Vagina (tissue), 2 donors: ENCODE measurements around the gene ORC4. TPM values are rescaled to one million over a fixed set of nuclear protein-coding genes. Genes with fewer than 3 reads are reported as not detected.
"Not testable (repeated sequence)": the region's sequence is repeated elsewhere in the genome, so short reads cannot be mapped to it uniquely, and the experiment has no call there.

Experiments used
- DNase-seq, 2 donors: peaks; one replicate each; pipeline ENCODE4 v3.0.0-alpha.2; 2017; ENCODE audit errors: extremely low spot score in 2 of 2
- H3K27ac ChIP-seq: fragments of 200-600 bp; sonication (generic); one replicate; pipeline ENCODE4 v1.5.1; 2019
- H3K27me3 ChIP-seq: fragments of 200-600 bp; sonication (generic); one replicate; pipeline ENCODE4 v1.5.1; 2019
- H3K36me3 ChIP-seq, 2 donors: fragments of 200-600 bp; sonication (generic); one replicate each; pipeline ENCODE4 v1.5.1; 2017 to 2019
- H3K4me1 ChIP-seq: fragments of 200-600 bp; sonication (generic); one replicate; pipeline ENCODE4 v1.5.1; 2019
- H3K4me3 ChIP-seq, 2 donors: fragments of 200-600 bp; sonication (generic); 1 replicate in 1 of 2; 2 replicates in 1 of 2; pipeline ENCODE4 v1.5.1; 2016 to 2019
- H3K9me3 ChIP-seq: fragments of 200-600 bp; sonication (generic); one replicate; pipeline ENCODE4 v1.5.1; 2019
- POLR2A ChIP-seq, 2 donors: fragments of 450-650 bp; IDR thresholded peaks; one replicate each; pipeline ENCODE4 v1.6.1; 2017; ENCODE audit warnings: antibody characterized with exemption in 2 of 2, mild to moderate bottlenecking in 2 of 2, moderate library complexity in 2 of 2
- POLR2AphosphoS5 ChIP-seq, 2 donors: sonication (generic); formaldehyde crosslinking; IDR thresholded peaks; one replicate each; pipeline ENCODE4 v1.9.0; 2017; ENCODE audit warnings: antibody characterized with exemption in 2 of 2, mild to moderate bottlenecking in 2 of 2, low read depth in 1 of 2; ENCODE audit not compliant: insufficient read depth in 1 of 2
- intact Hi-C: fragments of 100-400 bp; cut with DNase I; formaldehyde crosslinking; loops from one replicate; pipeline ENCODE4 v1.15.1; 2023
- total RNA-seq: library from RNA; depleted of rRNA; stranded (reverse); fragments of >200 nt; gene quantifications from one replicate; pipeline ENCODE4 v1.2.3, GENCODE V29; 2016
- TF ChIP-seq, protein P1 (sequence below), 3 experiments: fragments of 450-650 bp in 2 of 3; fragments of 200-600 bp in 1 of 3; sonication (generic) in 1 of 3; IDR thresholded peaks; one replicate each; pipeline ENCODE4 v1.5.1; 2017 to 2019; ENCODE audit warnings: antibody characterized with exemption in 3 of 3, mild to moderate bottlenecking in 2 of 3, moderate library complexity in 2 of 3

Gene ORC4
- total RNA-seq, 1 donor from 2014 or later: 25.5 TPM

DNA sequence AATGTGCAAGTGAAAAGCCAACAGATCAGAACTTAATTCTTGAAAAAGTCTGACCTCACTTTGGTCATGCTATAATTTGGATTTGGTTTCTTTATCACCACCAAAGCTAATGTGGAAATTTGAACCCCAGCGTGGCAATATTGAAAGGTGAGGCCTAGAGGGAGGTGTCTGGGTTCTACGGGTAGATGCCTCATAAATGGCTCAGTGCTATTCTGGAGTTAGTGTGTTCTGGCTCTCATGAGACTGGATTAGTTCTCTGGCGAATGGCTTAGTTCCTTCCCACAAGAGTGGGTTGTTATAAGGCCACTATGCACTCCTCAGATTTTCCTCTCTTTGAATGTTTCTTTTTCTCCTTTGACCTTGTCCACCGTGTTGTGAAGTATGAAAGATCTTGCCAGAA is 22.3 kb downstream of the ORC4 start:
- DNase-seq: no peak
- intact Hi-C loops: no loop called here
- Histone ChIP-seq H3K9me3 (peaks cover 6% of the 10 kb centered on the region), H3K27me3 (no peaks in the 10 kb centered on the region), H3K4me1 (peaks cover 6% of the 10 kb centered on the region), H3K36me3 (no peaks in the 10 kb centered on the region), H3K4me3 (no peak overlapping the region), H3K27ac (no peak overlapping the region)
- TF ChIP-seq, protein P1, sequence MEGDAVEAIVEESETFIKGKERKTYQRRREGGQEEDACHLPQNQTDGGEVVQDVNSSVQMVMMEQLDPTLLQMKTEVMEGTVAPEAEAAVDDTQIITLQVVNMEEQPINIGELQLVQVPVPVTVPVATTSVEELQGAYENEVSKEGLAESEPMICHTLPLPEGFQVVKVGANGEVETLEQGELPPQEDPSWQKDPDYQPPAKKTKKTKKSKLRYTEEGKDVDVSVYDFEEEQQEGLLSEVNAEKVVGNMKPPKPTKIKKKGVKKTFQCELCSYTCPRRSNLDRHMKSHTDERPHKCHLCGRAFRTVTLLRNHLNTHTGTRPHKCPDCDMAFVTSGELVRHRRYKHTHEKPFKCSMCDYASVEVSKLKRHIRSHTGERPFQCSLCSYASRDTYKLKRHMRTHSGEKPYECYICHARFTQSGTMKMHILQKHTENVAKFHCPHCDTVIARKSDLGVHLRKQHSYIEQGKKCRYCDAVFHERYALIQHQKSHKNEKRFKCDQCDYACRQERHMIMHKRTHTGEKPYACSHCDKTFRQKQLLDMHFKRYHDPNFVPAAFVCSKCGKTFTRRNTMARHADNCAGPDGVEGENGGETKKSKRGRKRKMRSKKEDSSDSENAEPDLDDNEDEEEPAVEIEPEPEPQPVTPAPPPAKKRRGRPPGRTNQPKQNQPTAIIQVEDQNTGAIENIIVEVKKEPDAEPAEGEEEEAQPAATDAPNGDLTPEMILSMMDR (IDR thresholded peaks at IDR 0.05): no peak
- no peak for TF ChIP-seq POLR2AphosphoS5 (IDR thresholded peaks at IDR 0.05; ENCODE audit: insufficient read depth in 1 of 2, low read depth in 1 of 2)

DNA sequence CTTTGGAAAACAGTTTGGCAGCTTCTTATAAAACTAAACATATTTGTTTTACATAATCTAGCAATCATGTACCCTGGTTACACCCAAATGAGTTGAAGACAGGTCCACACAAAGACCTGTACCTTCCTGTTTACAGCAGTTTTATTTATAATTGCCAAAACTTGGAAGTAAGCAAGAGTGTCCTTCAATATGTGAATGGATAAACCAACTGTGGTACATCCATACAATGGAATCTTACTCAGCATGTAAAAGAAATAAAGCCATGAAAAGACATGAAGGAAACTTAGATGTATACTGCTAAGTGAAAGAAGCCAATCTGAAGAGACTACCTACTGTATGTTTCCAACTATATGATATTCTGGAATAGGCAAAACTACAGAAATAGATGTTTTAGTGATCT is 23.7 kb downstream of the ORC4 start:
- intact Hi-C loops: no loop called here
- H3K27ac ChIP-seq: no peak overlapping the region
- H3K9me3 ChIP-seq: peaks cover 6% of the 10 kb centered on the region
- H3K4me3 ChIP-seq: no peak overlapping the region
- DNase-seq: no peak
- peaks cover 6% of the 10 kb centered on the region for H3K4me1 ChIP-seq
- TF ChIP-seq POLR2AphosphoS5 (IDR thresholded peaks at IDR 0.05; ENCODE audit: insufficient read depth in 1 of 2, low read depth in 1 of 2) (no peak), POLR2A (IDR thresholded peaks at IDR 0.05) (no peak)
- TF ChIP-seq, protein P1 (IDR thresholded peaks at IDR 0.05): no peak
- H3K27me3 ChIP-seq: no peaks in the 10 kb centered on the region
- no peaks in the 10 kb centered on the region for H3K36me3 ChIP-seq

DNA sequence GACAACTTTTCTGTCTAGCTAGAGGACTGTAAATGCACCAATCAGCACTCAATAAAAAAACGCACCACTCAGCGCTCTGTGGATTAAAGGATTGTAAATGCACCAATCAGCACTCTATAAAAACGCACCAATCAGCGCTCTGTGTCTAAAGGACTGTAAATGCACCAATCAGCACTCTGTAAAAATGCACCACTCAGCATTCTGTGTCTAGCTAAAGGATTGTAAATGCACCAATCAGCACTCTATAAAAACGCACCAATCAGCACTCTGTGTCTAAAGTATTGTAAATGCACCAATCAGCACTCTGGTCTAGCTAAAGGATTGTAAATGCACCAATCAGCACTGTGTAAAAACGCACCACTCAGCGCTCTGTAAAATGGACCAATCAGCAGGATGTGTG is 25.6 kb downstream of the ORC4 start:
- H3K4me1 ChIP-seq, H3K36me3 ChIP-seq, H3K9me3 ChIP-seq, H3K27me3 ChIP-seq, DNase-seq, intact Hi-C loops, H3K4me3 ChIP-seq, H3K27ac ChIP-seq: not testable (repeated sequence)

DNA sequence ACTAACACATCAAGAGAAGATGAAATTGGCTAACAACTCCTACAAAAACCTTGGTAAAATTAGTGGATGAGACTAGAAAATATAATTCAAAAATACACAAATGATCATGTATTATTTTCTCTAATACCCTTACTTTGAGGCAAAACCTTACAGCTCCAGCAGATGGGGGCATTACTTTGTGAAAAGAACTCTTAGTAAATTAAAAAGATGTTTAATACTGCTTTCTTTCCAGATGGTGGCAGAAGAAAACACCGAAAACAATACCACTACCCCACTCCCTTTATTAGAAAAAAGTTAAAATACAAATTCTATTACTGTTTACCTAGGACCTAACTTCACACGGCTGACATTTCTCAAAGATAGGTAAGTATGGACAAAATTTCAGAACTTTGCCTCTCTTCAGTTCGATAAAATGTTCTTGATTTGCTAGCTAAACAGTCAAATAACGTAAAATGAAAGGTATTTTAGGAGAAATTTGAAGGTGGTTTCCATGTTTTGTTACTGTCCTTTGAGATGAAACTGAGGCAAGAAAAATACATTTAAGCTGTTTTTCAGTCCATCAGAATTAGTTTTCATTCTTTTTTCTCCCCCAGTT is 30.6 kb downstream of the ORC4 start:
- no peak for TF ChIP-seq POLR2A (IDR thresholded peaks at IDR 0.05)
- TF ChIP-seq POLR2AphosphoS5 (IDR thresholded peaks at IDR 0.05; ENCODE audit: insufficient read depth in 1 of 2, low read depth in 1 of 2): no peak
- TF ChIP-seq, protein P1 (IDR thresholded peaks at IDR 0.05): peak; percentile 13 to 58 (median 24)
- Histone ChIP-seq H3K4me1 (no peaks in the 10 kb centered on the region), H3K27ac (no peak overlapping the region), H3K9me3 (no peaks in the 10 kb centered on the region), H3K36me3 (no peaks in the 10 kb centered on the region), H3K4me3 (no peak overlapping the region), H3K27me3 (no peaks in the 10 kb centered on the region)
- DNase-seq: no peak
- intact Hi-C loops: no loop called here

DNA sequence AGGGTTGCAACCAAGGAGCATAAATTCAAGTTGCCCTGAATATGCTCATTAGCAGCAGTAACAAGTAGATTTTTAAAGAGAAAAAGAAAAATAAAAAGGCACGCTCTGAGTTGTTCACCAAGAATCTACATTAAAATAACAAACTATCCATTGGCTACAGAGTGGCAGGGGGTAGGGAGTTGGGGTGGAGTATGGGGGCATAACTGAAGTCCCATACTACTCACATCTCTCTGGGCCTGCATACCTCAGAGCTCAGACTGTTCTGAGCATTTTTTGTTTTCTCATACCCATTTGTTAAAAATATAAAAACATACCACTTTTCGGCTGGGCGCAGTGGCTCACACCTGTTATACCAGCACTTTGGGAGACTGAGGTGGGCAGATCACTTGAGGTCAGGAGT is 31.4 kb downstream of the ORC4 start:
- no peaks in the 10 kb centered on the region for H3K4me1 ChIP-seq
- no peak for TF ChIP-seq POLR2AphosphoS5 (IDR thresholded peaks at IDR 0.05; ENCODE audit: insufficient read depth in 1 of 2, low read depth in 1 of 2)
- TF ChIP-seq POLR2A (IDR thresholded peaks at IDR 0.05): no peak
- TF ChIP-seq, protein P1 (IDR thresholded peaks at IDR 0.05): no peak
- no peak for DNase-seq
- no peaks in the 10 kb centered on the region for H3K9me3 ChIP-seq
- no peaks in the 10 kb centered on the region for H3K27me3 ChIP-seq
- no peak overlapping the region for H3K4me3 ChIP-seq
- no peaks in the 10 kb centered on the region for H3K36me3 ChIP-seq
- intact Hi-C loops: no loop called here
- no peak overlapping the region for H3K27ac ChIP-seq
